ENCODE data around the gene APOM.

- TF ChIP-seq, protein P1, sequence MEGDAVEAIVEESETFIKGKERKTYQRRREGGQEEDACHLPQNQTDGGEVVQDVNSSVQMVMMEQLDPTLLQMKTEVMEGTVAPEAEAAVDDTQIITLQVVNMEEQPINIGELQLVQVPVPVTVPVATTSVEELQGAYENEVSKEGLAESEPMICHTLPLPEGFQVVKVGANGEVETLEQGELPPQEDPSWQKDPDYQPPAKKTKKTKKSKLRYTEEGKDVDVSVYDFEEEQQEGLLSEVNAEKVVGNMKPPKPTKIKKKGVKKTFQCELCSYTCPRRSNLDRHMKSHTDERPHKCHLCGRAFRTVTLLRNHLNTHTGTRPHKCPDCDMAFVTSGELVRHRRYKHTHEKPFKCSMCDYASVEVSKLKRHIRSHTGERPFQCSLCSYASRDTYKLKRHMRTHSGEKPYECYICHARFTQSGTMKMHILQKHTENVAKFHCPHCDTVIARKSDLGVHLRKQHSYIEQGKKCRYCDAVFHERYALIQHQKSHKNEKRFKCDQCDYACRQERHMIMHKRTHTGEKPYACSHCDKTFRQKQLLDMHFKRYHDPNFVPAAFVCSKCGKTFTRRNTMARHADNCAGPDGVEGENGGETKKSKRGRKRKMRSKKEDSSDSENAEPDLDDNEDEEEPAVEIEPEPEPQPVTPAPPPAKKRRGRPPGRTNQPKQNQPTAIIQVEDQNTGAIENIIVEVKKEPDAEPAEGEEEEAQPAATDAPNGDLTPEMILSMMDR (IDR thresholded peaks at IDR 0.05): no peak
- no peak for TF ChIP-seq POLR2A (IDR thresholded peaks at IDR 0.05)
These were observed 16.2 kb upstream of the APOM start for GRCh38 chr6:31639449-31639861.

Data from ovary (tissue), 3 donors.